ENCODE data around the gene PGPEP1.
"Not testable (repeated sequence)": the region's sequence is repeated elsewhere in the genome, so short reads cannot be mapped to it uniquely, and the experiment has no call there.

Gene PGPEP1

DNA sequence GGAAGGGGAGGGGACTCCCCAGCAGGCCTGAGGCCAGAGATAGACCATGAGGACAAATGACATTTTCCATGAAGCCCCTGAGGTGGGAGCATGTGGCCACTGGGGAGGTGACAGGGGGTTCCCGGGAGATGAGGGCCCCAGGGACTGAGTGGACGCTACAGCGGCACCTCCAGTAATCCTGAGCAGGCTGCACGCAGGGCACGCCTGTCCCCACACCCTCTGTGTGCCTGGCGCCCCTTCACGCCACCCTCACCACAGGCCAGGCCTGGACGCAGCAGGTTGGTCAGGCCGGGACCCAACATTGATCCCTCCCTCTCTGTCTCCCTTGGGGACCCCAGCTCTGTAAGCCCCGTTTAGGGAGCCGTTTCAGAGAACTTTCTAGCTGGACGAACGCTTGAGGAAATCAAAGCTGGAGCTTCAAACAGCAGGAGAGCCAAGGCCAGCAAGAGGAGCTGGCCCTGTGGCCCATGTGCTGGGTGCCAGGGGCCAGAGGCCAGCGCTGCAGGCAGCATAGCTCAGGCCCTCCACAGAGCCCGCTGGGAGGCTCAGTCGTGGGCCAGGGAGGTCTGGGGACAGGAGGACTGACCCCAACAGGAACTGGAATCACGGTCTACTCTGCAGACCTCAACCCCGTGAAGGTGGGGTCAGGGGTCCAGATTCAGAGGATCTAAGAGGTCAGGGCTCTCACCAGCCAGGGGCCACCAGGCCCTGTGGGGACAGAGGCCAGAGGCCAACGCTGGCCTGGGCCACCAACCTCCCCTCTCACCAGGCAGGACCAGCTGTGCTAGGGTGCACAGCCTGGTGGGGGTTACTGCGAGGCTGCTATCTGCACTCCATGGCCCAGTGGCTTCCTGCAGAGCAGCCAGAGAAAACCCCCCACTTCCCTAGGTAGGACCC lies 32.1 kb upstream of the PGPEP1 start:
- no peak for DNase-seq (ENCODE audit: low spot score)

DNA sequence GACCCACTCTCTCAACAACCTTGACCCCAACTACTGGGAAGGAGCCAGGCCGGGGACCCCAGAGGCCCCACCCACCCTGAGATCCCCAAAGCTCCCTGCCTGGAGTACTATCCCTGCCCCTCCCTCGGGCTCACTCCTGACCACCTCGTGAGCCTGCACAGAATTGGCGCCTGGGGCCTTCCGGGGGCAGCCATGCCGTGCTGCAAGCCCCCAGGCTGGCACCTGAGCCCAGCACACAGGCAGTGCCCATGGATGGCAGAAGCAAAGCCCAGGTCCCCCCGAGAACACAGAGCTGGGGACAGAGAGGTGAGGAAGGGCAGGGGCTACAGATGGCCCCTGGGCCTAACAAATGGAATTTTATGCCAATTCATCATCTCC lies 31.5 kb upstream of the PGPEP1 start:
- DNase-seq (ENCODE audit: low spot score): no peak

DNA sequence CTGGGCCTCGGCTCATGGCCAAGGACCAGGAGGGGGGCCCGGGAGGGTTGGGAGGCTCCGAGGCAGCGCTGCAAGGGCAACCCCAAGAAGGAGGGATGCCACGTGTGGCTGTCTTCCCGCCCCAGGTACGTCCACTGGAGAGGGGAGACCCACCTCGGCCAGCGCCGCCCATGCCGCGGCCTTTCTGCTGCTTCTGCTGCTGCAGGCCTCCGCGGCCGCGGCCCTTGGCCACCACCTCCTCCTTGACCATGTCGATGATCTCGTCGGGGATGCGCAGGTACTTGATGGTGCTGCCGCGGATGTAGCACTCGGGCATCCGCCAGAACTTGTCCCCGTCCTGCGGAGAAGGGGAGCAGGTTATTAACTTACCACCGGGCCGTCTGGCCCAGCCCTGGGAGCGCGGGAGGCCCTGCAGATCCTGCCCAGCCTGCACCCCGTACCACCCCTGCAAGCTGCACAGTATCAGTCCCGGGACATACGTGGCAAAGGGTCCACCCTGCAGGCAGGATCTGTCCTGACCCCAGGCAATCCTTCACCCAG lies 30.8 kb upstream of the PGPEP1 start:
- no peak for DNase-seq (ENCODE audit: low spot score)

DNA sequence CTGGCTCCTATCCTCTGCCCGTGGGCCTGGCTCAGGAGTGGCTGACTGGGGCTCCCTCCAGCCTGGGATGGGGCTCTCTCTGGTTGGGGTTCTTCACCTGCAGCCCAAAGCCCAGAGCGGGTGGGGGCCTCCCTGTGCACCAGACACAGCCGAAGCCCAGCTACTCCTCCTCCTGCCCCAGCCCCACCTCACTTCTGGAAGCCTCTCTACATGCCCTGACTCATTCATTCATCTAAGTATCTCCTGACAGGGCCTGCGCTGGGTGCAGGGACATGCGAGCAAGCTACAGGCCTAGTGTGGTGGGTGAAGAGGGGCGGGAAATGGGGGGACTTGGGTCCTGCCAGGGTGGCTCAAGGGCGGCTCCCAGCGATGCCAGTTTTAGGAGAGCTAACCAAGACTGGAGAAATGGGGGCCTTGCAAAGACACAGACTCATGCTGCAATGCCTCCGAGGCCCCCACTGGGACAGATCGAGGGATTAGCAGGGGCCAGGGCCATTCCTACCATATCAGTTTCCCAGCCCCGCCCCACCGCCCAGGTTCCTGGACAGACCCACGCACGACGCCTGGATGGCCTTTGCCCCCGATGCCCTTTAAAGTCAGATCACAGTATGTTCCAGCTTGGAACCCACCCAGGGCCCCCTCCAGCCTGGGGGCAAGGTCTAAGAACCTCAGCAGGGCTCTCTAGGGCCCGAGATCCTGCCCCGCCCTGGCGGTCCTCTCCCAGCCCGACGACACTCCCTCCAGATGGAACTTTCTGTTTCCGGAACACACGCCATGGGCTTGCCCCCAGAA lies 30.1 kb upstream of the PGPEP1 start:
- no peak for DNase-seq (ENCODE audit: low spot score)

DNA sequence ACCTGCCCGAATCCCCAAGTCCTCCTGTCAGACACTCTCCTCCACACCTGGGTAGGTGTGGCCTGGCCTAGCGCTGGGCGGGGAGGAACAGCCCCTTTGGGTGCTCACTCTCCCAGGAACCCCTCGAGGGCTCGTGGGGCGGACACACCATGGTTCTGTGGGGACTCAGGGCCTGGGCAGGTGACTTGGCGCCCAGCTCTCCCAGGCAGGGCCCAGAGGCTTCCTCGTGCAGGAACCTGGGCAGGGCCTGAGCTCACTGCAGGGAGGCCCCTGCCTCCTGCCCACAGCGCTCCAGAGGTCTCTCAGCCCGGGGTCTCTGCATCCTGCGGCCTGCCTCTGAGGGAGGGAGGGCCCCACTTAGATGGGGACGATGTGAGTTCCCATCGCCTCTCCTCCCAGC lies 29.4 kb upstream of the PGPEP1 start:
- no peak for DNase-seq (ENCODE audit: low spot score)

DNA sequence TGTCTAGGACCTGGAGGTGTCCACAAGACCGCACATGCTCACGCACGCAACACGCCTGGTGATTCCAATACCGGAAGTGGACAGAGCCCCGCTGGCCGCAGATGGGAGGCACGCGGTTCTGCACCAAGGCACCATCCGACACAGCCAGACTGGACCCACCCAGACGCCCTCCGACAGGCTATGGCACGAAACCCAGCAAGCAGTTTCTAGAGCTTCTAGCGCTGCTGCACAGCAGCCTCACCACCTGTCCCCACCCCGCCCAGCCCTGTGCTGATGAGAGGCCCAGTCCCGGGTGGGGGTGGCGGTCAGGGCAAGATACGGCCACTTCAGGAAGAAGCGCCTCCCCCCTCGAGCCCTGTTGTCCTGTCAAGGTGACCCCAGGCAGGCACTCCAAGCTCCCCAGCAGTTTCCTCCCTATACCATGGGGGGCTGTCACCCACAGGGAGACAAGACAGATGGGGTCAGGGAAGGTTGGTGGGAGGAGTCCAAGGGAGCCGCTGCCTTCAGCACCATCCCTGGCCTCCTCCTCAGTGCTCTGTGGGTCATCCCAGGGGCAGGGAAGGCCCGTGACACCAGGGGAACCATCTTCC lies 28.8 kb upstream of the PGPEP1 start:
- no peak for DNase-seq (ENCODE audit: low spot score)

DNA sequence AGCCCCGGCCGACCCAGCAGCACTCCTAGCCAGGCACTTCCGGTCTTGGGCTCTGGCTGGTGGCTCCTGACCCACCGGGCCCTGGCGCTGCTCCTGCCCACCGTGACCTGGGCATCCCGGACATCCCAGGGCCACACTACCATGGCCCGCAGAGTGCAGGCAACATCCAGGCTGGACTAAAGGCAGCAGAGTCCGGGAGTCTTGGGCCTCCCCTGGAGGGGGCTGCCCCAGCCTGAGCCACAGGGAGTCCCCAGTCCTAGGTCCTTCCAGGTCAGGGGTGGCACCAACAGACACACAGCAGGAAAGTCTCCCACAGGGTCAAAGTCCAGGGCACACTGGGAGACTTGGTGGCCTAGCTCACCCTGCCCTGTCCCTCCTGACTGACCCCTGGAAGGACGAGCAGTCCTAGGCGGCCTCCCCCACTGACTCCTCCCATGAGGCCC lies 28.3 kb upstream of the PGPEP1 start:
- no peak for DNase-seq (ENCODE audit: low spot score)

DNA sequence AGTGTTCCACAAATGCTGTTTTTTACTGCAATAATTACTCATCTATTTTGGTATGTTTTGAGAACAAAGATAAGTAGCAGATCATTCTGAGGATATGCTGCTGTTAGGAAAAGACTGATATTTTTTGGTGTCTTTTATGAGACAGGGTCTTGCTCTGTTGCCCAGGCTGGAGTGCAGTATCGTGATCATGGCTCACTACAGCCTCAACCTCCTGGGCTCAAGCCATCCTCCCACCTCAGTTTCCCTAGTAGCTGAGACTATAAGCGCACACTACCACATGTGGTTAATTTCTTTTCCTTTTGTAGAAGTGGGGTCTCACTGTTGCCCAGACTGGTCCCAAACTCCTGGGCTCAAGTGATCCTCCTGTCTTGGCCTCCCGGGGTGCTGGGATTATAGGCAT lies 27.0 kb upstream of the PGPEP1 start:
- no peak for DNase-seq (ENCODE audit: low spot score)

DNA sequence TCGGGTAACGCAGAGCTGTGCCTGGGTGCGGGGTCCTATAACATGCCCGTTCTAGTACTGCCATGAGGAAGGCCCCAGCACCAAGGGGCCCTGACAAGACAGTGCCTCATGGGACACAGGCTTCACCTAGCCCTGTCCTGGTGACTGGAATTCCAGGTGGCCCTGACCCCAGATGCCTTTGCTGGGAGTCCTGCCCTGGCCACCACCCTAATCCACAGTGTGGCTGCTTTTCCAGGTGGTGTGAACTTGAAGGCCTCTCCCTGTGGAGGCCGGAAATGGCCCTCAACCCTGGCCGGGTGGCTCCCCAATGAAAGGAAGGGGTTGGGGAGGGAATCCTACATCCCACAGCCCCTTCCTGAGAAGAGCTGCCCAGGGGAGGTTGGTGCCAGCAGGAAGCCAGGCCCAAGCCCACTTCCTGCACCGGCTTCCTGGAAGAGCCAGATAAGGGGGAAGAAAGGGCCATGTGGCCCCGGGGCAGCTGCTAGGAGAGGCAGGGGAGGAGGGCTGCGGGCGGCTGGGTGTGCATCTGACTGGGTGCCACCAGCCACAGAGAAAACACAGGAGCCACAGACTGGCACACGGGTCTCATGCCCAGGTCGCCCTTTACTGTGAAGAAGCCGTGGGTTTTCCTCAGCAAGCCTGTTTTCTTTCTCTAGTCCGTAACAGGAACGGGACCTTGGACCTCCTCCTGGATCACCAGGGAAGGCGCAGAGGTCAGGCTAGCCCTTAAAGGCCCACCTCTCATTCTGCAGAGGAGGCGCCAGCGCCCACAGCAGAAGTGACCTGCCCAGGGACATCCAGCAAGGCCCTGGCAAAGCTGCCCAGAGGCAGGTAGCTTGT lies 22.2 kb upstream of the PGPEP1 start:
- no peak for DNase-seq (ENCODE audit: low spot score)

DNA sequence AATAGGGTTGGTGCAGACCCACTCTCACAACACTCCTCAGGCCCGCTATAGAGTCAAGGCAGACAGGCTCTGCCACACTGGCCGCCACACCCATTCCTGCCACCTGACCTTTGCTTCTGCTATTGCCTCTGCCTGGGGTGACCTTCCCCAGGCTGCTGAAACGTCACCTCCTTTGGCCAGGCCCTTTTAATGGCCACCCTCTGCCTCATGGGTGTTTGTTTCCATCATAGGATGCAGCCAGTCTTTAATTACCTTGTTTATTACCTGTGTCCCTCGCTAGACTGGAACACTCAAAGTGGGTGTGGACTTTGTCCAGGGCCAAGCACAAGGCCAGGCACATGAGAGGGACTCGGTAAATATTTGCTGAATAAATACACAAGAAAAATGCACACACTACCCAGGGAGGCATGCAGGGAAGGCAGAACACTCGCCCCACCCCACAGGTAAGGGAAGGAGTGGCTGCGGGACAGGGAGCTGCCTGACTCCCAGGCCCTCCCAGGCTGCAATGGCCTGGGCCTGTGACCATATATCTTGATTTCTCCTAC lies 20.7 kb upstream of the PGPEP1 start:
- no peak for DNase-seq (ENCODE audit: low spot score)

DNA sequence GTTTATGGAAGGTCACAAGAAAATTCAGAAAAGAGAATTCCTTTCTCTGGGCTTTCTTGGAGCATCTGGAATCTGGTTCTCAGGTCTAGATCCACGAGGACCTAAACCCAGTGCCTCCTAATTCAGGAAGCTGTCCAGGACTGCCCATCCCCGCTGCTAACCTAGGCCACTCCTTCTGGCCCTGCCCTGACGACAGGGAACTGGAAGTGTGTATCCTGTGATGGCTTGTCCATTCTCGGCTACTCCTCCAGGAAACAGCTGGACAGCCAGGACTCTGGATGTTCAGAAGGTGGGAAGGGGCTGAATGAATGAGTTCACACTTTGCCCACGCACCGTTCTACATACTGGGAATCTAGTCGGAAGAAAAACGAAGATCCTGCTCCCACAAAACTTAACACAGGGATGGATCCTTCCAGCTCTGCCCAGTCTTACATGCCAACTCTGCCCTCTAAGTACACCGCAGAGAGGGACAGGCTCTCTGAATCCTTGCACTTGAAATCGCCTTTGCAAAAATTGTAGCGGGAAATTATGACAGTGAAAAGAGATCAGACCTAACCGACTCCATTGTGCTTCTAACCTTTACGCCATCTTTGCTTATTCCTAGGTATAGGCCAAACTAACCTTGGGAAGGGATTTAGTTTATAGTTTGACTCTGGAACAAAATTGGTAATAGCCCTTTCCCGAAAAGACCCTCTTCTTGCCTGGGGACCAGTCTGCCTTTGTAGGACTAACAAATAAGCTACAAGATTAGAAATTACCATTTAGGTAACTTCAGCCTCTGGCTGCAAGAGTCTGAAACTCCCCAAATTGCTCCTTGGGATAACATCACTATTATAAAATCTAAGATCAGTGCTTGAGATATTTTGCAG lies 19.3 kb upstream of the PGPEP1 start:
- no peak for DNase-seq (ENCODE audit: low spot score)

DNA sequence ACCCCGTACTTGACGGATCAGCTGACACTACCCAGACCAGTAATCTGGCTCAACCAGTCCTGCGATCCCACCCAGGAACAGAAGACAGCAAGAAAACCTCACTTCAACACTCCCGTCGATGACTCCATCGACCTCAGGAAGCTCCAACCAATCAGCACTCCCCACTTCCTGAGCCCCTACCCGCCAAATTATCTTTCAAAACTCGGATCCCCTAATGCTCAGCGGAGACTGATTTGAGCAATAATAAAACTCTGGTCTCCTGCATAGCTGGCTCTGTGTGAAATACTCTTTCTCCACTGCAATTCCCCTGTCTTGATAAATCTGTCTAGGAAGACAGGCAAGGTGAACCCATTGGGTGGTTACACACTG lies 18.7 kb upstream of the PGPEP1 start:
- DNase-seq (ENCODE audit: low spot score): peak; percentile 64

DNA sequence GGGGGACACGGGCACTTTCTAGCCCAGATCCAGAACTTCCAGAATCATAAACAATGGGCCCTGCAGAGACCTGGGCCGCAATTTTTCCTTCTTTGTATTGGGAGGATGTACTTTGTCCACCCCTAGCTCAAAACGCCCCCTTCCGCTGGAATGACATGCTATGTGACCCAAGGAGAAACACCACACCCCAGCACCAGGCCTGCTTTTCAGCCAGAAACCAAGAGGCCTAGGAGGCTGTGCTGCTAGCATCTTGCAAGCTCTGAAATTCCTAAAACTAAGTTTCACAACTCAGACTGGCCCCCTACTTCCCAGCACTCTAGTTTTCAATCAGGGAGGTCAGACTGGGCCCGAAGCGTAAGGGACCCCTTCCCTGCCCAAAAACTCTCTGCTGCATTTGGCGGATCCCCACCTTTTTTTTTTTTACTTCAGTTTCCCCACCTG lies 18.1 kb upstream of the PGPEP1 start:
- peak; percentile 75 for DNase-seq (ENCODE audit: low spot score)

DNA sequence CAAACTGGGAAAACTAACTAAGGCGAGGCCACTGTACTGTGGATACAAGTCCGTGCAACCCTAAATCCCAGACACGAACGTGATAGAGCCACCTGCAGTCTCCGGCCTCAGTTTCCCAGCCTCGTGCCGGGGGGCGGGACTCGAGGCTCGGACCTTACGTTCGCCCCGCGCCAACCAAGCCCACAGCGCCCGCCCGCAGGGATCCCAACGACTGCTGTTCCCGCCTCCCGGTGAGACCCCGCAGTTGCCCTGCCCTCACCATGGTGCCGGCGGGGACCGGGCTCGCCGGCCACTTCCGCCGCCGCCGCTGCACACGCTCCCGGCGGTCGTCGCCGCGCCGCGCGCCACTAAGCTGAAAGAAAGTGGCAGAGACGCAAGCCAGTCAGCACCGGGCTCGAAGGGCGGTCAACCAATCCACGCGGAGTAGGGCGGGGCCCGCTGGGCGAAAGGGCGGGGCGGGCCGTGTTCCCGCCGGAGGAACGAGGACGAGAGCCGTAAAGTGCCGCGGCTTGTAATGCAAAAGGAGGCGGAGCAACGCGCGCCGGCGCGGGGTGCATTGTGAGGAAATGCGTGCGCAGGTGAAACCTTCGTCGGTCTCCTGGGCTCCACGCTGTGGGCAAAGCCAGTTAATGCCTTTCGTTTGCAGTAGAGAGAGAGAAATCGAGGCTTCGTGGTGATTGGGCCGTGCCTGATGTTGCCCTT lies 17.5 kb upstream of the PGPEP1 start, which contains the start of gene LSM4:
LSM4 (minus strand) TSS at position 318 of the 702 bp plus-strand sequence; CDS start at position 262, 56 bp downstream.
- peak; percentile 97 for DNase-seq (ENCODE audit: low spot score)

DNA sequence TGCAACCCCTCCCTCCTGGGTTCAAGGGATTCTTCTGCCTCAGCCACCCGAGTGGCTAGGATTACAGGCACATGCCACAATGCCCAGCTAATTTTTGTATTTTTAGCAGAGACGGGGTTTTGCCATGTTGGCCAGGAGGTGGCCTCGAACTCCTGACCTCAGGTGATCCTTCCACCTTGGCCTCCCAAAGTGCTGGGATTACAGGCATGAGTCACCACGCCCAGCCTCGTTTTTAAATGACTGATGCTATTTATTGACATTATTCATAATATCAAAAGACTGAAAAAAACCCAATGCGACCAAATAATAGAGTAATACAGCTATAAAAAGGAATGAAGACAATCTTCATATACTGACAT lies 16.0 kb upstream of the PGPEP1 start:
- not testable (repeated sequence) for DNase-seq (ENCODE audit: low spot score)

DNA sequence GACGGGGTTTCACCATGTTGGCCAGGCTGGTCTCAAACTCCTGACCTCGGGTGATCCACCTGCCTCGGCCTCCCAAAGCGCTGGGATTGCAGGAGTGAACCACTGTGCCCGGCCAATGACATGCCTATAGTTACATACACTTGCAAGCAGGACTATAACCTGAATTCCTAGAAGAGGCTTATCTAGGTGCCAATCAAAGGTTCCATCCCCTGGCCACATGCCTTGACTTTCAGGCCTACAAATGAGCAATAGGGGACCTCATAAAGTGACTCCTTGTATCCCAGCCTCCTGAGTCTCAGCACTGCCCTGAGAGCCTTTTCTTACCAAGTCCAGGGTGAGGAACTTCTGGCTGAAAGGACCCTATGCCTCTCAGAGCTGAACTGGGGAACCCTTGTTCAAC lies 13.6 kb upstream of the PGPEP1 start:
- no peak for DNase-seq (ENCODE audit: low spot score)

DNA sequence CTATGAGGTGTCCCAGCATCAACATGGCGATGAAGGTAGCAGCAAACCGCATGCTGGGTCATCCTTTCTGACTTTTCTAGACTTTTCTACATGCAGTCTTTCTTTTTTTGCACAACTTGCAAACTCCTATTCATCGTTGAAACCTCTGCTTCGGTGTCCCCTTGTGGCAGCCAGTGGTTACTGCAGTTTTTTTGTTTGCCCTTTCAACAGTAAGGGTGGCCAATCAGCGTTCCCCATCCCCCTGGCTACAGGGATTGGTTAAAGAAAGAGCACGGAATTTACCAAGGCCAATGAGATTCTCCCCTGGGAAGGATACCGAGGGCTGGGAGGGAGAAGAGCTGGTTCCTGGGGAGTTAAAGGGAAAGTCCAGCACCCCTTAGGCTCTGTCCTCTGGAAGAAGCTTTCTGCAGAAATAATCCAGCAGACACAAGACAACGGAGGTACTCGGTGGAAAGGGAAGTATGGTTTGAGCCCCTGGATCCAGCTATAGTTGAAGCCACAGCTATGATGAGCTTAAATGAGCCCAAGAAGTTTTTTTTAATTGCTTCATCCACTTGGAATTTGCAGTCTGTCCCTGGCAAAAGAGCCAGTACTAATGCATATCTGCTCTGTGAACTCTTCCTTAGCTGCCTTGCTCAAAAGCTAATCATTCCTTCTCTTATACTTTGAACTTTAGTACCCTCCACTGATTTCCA lies 11.9 kb upstream of the PGPEP1 start:
- peak; percentile 96 for DNase-seq (ENCODE audit: low spot score)

DNA sequence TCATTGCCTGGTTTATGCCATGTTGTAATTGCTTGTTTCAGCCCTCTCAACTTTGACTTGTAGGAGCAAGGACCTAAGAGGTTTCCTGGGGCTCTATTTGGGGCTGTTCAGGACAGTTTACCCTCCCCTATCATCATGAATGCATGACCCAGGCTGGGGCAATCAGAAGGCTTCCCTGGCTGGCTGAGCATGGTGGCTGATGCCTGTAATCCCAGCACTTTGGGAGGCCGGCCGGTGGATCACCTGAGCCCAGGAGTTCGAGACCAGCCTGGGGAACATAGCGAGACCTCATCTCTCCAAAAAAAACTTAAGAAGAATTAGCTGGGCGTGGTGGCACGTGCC lies 11.4 kb upstream of the PGPEP1 start:
- no peak for DNase-seq (ENCODE audit: low spot score)

DNA sequence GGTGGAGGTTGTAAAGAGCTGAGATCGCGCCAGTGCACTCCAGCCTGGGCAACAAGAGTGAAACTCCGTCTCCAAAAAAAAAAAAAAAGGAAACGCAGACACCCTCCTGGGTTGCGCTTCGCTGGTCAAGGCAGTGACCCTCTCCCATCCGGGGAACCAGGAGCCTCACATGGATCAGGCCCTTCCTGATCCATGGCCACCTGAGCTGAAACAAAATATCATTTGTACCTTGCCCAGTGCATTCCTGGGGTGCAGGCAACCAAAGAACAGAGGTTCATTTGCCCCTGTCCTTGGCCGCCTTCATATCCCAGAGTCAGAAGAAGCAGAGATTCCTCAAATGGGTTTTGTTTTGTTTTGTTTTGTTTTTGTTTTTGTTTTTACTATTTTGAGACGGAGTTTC lies 9.5 kb upstream of the PGPEP1 start:
- DNase-seq (ENCODE audit: low spot score): no peak

Data from RKO (cell line).